ENCODE measurements around the gene ROCK2. TPM values are rescaled to one million over a fixed set of nuclear protein-coding genes. Genes with fewer than 3 reads are reported as not detected.
A peak's percentile ranks its signal among the peaks of the same experiment; 100 is the strongest.

ROCK2 gene
- total and polyA plus RNA-seq, 2 experiments from 2014 or later: 34.5 to 59.6 TPM

GRCh38 chr2:11376071-11376470, 31.6 kb upstream of the ROCK2 start:
- Histone ChIP-seq H3K4me2 (no peak overlapping the region), H3K79me2 (no peaks in the 10 kb centered on the region), H2AFZ (no peak overlapping the region), H3K9me3 (ENCODE audit: low read depth) (no peaks in the 10 kb centered on the region), H3K36me3 (replicated peaks; ENCODE audit: insufficient read depth, low read depth) (no peaks in the 10 kb centered on the region), H3K4me1 (ENCODE audit: insufficient read depth) (peaks cover 42% of the 10 kb centered on the region), H3K27ac (peak overlapping the region; percentile 95), H3K9me2 (replicated peaks; ENCODE audit: insufficient read depth) (no peaks in the 10 kb centered on the region), H3K4me3 (no peak overlapping the region), H3K27me3 (no peaks in the 10 kb centered on the region), H4K20me1 (ENCODE audit: insufficient read depth, poor library complexity, severe bottlenecking) (no peaks in the 10 kb centered on the region)
- DNase-seq (ENCODE audit: low spot score): no peak
- TF ChIP-seq CTCF (IDR thresholded peaks at IDR 0.05; ENCODE audit: poor library complexity) (no peak), EZH2 (IDR thresholded peaks at IDR 0.05; ENCODE audit: borderline replicate concordance) (no peak), EZH2phosphoT487 (IDR thresholded peaks at IDR 0.05; ENCODE audit: low read depth, severe bottlenecking, unreplicated experiment) (no peak)
- 87% methylated on average over 7 of the region's 7 CpGs for WGBS (ENCODE audit: low lambda C conversion rate, missing lambda C conversion rate)

- Histone ChIP-seq H3K4me2 (no peak overlapping the region), H3K36me3 (replicated peaks; ENCODE audit: insufficient read depth, low read depth) (no peaks in the 10 kb centered on the region), H3K4me3 (no peak overlapping the region), H3K4me1 (ENCODE audit: insufficient read depth) (peaks cover 46% of the 10 kb centered on the region), H3K79me2 (no peaks in the 10 kb centered on the region), H3K9me2 (replicated peaks; ENCODE audit: insufficient read depth) (no peaks in the 10 kb centered on the region), H3K9me3 (ENCODE audit: low read depth) (no peaks in the 10 kb centered on the region), H2AFZ (no peak overlapping the region), H3K27ac (peak overlapping the region; percentile 95), H3K27me3 (no peaks in the 10 kb centered on the region), H4K20me1 (ENCODE audit: insufficient read depth, poor library complexity, severe bottlenecking) (no peaks in the 10 kb centered on the region)
- TF ChIP-seq CTCF (IDR thresholded peaks at IDR 0.05; ENCODE audit: poor library complexity) (no peak), EZH2 (IDR thresholded peaks at IDR 0.05; ENCODE audit: borderline replicate concordance) (no peak), EZH2phosphoT487 (IDR thresholded peaks at IDR 0.05; ENCODE audit: low read depth, severe bottlenecking, unreplicated experiment) (no peak)
- DNase-seq (ENCODE audit: low spot score): no peak
- 82% methylated on average over 7 of the region's 7 CpGs for WGBS (ENCODE audit: low lambda C conversion rate, missing lambda C conversion rate)
Measured at GRCh38 chr2:11375689-11376027, 31.2 kb upstream of the ROCK2 start.

GRCh38 chr2:11375025-11375688, 30.7 kb upstream of the ROCK2 start:
- Histone ChIP-seq H3K79me2 (no peaks in the 10 kb centered on the region), H2AFZ (no peak overlapping the region), H3K27ac (peak overlapping the region; percentile 95), H3K9me2 (replicated peaks; ENCODE audit: insufficient read depth) (no peaks in the 10 kb centered on the region), H3K4me2 (peak overlapping the region; percentile 70), H3K27me3 (no peaks in the 10 kb centered on the region), H3K4me3 (no peak overlapping the region), H3K36me3 (replicated peaks; ENCODE audit: insufficient read depth, low read depth) (no peaks in the 10 kb centered on the region), H3K9me3 (ENCODE audit: low read depth) (no peaks in the 10 kb centered on the region), H4K20me1 (ENCODE audit: insufficient read depth, poor library complexity, severe bottlenecking) (no peaks in the 10 kb centered on the region), H3K4me1 (ENCODE audit: insufficient read depth) (peaks cover 50% of the 10 kb centered on the region)
- WGBS (ENCODE audit: low lambda C conversion rate, missing lambda C conversion rate): 81% methylated on average over 15 of the region's 15 CpGs
- no peak for DNase-seq (ENCODE audit: low spot score)
- TF ChIP-seq EZH2phosphoT487 (IDR thresholded peaks at IDR 0.05; ENCODE audit: low read depth, severe bottlenecking, unreplicated experiment) (no peak), EZH2 (IDR thresholded peaks at IDR 0.05; ENCODE audit: borderline replicate concordance) (no peak), CTCF (IDR thresholded peaks at IDR 0.05; ENCODE audit: poor library complexity) (no peak)
